ENCODE results near the gene SMG6.

- TF ChIP-seq GATA3 (IDR thresholded peaks at IDR 0.05; ENCODE audit: low read depth, low read length) (no peak), GATA2 (IDR thresholded peaks at IDR 0.05; ENCODE audit: low read depth, low read length) (no peak)
These were observed 236.5 kb downstream of the SMG6 start for GRCh38 chr17:2067048-2067561.

Measured in SH-SY5Y (cell line).